Activated CD4-positive, alpha-beta T cell treated with anti-CD3 and anti-CD28 coated beads, Interleukin-2, amount 50 U/mL, for 24 hours (primary cell): ENCODE measurements around the gene OR2H1.
"Not testable (repeated sequence)": the region's sequence is repeated elsewhere in the genome, so short reads cannot be mapped to it uniquely, and the experiment has no call there.

Source experiments
- DNase-seq, 2 donors: peaks; one replicate each; pipeline ENCODE4 v3.0.0-alpha.2; 2020; ENCODE audit warnings: low read depth in 1 of 2, low spot score in 1 of 2

The OR2H1 gene

DNA sequence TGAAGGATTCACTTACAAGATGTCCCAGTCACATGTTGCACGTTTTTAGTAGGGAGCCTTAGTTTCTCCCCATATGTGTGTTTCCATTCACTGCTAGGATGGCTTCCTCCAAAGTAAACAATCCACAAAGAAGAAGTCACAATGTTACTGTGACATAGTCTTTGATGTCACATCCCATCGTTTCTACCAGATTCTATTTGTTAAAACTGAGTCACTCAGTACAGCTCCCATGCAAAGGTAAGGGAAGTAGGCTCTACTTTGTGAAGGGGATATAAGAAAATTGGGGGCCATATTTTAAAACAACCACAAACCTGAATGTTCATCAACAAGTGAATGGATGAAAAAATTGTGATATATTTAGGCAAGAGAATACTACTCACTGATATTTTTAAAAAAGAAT, at the start of gene OR2H1, which contains the start of gene OR11A1:
Gene OR2H1, plus strand, starts transcription at position 185 of the 400 bp plus-strand sequence. CDS start 4,615 bp downstream, outside the sequence.
Gene OR11A1, minus strand, starts transcription at position 101 of the 400 bp plus-strand sequence. CDS start 29,430 bp downstream, outside the sequence.
- DNase-seq: no peak

- no peak for DNase-seq
Observed at GRCh38 chr6:29414588-29414987, 42.4 kb upstream of the OR2H1 start, which contains the start of gene OR12D1. TSS of gene OR12D1 (plus strand) at chr6:29414928.

GRCh38 chr6:29419516-29419915, 37.4 kb upstream of the OR2H1 start:
- DNase-seq: no peak

DNA sequence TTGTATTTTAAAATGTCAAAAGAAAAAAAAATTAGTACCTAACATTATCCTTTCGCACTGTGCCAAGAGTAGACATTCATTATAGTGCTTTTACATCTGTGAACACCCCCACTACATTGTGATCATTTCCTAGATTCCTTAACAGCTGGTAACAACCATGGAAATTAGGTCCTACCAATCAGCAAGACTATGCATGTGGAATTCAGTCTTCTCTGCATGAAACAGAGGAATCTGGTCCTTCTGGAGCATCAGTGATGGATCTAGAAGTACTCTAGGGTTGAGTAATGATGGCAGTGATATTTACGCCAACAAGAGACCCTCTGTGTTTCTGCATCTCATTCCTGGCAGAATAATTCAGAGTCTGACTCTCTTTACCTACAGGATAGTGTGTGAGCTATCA, 32.8 kb upstream of the OR2H1 start:
- DNase-seq: no peak

DNA sequence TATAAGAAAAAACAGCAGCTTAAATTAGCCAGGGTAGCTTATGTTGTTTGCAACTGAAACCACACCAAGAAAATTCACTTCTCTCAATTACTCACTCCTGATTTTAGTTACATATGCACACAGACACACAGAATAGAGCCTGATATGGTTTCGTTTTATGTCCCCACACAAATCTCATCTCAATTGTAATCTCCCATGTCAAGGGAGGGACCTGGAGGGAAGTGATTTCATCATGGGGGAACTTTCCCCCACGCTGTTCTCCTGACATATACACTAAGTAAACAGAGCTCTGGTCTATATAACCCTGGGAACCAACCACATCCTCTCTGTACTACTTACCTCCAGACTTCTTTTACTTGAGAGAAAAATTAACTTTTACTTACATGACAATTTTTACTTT, 32.4 kb upstream of the OR2H1 start:
- no peak for DNase-seq

DNA sequence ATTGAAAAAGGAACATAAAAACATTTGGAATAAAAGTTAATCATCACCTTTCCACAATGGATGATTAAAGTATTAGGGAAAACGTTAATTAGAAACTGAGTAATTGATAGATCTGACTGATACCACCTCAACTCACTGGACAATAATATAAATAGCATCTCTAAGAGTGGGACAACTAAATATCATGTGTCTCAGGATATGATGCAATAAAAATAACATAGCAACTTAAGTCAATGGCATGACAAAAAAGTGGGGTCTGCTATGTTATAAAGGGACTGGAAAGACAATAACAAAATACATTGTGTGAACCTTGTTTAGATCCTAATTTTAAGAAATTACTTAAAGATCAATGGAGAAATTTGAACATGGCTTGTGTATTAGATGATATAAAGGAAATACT, 31.9 kb upstream of the OR2H1 start:
- DNase-seq: no peak

DNA sequence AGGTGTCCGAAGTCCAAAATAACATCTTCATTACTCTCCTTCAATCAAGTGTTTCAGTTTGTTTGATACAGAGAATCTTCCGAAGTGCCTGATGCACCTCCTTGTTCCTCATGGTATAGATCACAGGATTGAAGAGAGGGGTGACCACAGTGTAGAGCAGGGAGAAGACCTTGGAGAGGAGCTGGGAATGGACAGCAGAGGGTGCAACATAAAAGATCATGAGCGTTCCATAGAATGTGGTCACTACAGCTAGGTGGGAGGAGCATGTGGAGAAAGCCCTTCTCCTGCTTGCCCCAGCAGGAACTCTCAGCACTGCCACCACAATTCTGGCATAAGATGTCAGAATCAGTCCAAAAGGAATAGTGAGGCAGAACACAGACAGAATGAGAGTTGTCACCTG, 30.3 kb upstream of the OR2H1 start:
- DNase-seq: no peak

DNA sequence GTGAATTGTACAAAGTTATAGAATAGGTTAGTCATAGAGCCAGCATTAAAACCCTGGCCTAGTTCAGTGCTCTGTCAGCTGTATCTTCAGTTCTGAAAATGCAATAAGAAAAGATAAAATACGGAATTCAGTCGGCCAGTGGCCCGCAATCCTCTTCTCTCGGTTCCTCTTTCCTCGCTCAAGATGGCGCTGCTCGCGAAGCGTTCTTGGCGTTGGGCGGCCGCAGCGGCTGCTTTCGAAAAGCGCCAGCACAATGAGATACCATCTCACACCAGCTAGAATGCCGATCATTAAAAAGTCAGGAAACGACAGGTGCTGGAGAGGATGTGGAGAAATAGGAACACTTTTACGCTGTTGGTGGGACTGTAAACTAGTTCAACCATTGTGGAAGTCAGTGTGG, 20.2 kb upstream of the OR2H1 start:
- not testable (repeated sequence) for DNase-seq

DNA sequence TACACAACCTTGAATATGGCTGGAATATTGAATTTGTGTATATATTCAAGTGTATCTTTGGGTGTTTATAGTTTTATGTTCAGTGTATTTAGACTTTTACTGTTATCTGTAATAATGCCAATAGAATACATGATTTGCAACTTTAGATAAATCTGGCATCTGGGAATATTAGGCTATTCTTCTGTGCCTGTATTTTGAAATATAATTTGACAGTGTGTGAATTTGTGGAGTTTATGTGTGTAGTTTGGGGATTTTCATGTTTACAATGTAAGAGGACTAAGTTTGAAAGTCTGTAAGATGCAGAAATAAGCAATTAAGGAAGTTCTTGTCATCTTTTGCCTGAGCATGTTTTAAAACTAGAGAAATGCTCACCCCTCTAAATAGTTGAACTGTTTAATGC, 17.9 kb upstream of the OR2H1 start, which contains the start of gene OR10C1:
Gene OR10C1, plus strand, starts transcription at position 301 of the 400 bp plus-strand sequence. CDS start 710 bp downstream, outside the sequence.
- no peak for DNase-seq

DNA sequence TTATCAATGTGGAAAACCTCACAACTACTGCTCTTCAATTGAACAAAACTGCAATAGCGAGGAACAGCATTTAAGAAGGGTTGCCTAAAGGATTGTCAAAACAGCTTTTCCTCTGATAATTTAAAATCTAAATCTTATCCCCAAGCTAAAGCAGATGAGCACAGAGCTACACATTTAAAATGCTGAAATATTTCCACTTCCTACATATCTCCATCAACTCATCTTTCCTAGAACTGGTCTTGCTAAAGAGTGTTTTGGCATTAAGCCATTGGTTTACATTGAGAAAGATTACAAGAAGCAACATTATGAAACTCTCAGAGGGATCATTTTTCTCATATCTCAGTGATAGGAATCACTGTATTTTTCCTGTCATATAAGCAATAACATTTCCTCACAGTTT, 14.2 kb upstream of the OR2H1 start:
- no peak for DNase-seq

DNA sequence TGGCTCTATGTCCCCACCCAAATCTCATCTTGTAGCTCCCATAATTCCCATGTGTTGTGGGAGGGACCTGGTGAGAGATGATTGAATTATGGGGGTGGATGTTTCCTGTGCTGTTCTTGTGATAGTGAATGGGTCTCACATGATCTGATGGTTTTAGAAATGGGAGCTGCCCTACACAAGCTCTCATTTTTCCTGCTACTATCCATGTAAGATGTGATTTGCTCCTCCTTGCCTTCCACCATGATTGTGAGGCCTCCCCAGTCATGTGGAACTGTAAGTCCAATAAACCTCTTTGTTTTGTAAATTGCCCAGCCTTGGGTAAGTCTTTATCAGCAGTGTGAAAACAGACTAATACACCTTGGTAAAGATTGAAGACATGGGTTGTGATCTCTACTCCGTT, 12.9 kb upstream of the OR2H1 start:
- not testable (repeated sequence) for DNase-seq

DNA sequence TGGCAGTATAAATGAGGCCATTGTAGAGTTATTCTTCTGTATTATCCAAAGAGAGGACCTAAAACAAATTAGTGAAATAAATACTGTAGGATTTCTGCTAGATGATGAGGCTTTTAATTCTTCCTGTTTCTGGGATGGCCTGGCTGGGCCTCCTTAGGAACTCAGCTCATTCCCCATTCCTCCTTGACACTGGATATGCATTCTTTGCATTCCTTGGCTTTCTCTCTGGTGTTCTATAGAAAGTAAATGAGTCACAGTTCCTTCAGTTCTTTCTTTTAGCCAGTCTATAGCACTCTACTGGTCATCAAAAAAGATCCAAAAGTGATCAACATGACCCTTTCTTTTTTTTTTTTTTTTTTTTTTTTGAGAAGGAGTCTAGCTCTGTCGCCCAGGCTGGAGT, 9.3 kb upstream of the OR2H1 start:
- DNase-seq: no peak

DNA sequence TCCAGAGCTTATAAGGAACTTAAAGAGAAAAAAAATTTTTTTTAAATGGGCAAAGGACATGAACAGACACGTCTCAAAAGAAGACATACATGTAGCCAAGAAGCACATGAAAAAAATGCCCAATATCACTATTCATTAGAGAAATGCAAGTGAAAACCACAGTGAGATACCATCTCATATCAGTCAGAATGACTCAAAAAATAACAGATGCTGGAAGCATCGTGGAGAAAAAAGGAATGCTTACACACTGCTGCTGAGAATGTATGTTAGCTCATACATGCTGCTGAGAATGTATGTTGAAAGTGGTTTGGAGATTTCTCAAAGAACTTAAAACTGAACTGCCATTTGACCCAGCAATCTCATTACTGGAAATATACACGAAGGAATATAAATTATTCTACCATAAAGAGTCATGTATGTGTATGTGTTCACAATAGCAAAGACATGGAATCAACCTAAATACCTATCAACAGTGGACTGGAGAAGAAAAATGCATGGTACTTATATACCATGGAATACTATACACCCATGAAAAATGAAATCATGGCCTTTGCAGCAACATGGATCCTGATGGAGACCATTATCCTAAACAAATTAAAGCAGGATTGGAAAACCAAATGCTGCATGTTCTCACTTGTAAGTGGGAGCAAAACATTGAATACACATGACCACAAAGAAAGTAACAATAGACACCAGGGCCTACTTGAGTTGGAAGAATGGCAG, 5.3 kb upstream of the OR2H1 start:
- DNase-seq: no peak

DNA sequence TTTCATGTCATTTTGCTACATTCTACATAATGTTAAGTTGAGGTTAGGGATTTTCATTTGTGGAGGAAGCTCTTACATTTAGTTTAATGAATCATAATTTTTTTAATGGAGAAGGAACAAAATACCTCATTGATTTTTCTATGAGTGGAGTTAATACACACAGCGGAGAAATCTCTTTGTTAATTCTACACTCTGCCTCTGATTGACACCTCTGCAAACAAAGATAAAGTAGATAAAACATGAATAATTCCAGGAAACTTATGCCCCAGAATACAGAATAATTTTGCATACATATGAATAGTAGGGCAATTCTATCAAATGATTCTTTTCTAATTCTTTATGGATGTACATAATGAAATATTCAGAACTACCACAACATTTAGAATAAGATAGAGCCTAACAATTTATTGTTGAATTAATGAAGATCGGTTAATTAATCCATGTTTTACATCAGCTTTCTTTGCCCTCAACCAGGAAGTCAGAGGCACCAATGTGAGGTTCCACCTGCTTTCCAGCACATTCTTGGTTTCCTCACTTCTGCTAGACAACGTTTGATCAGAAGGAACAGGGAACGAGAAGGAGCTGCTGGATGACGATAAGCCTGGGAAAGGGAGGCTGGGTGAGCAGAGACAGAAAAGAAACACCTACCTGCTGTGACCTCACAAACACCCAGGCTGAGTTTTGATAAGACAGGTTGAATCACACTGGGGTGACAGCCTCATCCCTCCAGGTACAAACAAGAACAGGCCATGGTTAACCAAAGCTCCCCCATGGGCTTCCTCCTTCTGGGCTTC, 4.3 kb downstream of the OR2H1 start:
- DNase-seq: no peak

GRCh38 chr6:29462022-29462421, 5.1 kb downstream of the OR2H1 start:
- DNase-seq: no peak

DNA sequence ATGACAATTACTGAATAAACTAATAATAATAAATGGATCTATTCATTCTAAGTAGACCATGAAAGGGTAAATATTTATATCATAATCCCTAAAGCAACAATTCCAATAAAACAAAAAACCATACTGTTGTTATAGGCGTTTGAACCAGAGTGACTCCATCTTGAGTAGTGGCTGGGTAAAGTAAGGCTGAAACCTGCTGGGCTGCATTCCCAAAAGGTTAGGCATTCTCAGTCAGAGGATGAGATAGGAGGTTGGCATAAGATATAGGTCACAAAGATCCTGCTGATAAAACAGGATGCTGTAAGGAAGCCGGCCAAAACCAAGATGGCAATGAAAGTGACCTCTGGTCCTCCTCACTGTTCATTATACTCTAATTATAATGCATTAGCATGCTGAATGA, 8.3 kb downstream of the OR2H1 start:
- no peak for DNase-seq

DNA sequence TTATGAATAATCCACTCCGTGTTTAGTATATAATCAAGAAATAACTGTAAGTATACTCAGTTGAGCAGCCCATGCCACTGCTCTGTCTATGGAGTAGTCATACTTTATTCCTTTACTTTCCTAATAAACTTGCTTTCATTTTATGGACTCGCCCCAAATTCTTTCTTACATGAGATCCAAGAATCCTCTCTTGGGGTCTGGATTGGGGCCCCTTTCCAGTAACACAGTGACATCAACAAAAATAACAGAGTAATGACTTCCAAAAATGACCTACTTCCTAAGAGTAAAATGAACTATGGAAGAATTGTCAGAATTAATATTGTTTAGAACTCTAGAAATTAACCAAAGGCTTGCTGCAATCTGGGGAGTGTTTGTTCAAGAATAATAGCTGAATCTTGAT, 8.8 kb downstream of the OR2H1 start:
- DNase-seq: no peak

- DNase-seq: no peak
Observed at GRCh38 chr6:29466241-29466640, 9.3 kb downstream of the OR2H1 start.

DNA sequence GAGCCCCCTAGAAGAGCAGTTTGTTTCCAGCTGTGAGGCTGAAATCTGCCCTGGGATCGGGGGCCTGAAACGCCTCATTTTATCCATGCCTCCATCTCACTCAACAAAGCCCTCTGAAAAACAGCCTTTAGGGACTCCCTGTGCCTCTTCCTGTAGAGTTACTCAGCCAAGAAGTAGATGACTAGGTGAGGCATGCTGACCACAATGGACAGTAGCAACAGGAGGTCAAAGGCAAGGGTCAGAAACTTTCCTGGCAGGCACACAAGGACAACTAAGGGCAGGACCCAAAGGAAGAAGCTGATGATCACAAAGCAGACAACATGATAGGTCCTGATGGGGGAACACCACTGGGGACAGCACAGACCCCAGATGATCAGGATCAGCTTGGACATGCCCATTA, 18.0 kb downstream of the OR2H1 start:
- DNase-seq: no peak

DNA sequence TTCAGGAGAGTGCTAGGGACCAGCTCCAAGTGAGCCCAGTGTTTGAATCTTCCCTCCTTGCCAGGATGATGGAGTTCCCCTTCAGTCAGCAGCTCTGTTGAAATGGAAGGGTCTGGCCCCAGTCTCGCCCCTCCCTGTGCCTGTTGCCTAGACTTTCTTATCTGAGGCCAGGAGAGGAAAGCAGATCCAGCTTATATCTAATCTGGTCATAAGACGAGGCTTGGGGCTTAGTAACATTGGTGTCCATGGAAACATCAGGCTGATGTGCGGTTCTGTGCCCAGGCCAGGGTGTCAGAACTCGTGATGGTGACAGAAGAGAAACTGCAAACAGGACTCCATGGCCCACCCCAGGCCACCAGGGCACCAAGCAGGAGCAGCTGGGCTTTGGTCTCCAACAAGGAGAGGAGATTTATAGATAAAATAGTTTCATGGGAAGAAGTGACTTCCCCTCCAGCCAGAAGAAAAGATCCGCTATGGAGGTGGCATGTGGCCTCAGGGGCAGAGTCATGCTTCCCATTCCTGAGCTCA, 21.0 kb downstream of the OR2H1 start:
- DNase-seq: no peak

GRCh38 chr6:29478740-29479139, 21.8 kb downstream of the OR2H1 start:
- DNase-seq: no peak

DNA sequence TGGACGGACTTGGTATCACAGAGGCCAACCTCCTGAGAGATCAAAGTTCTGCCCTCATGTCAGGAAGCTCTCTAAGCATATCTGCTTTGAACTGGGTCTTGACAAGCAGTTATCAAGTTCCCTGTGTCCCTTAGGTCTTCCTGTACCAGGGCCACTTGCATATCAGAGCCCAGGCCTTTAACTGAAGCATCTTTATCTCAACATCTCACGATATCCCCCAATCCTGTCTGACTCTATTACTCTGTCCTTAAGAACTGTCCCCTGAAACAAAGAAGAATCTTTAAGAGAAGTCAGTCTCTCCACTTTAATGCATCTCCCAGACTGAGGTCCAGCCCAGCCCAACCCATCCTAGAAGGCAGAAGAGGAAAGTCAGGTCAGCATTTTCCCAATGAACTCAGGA, 22.6 kb downstream of the OR2H1 start:
- no peak for DNase-seq
